A549 (cell line): ENCODE measurements around the gene CCR1. TPM values are rescaled to one million over a fixed set of nuclear protein-coding genes. Genes with fewer than 3 reads are reported as not detected.

Experiments
- ATAC-seq, 2 experiments: fragments of 200-7000 bp in 1 of 2; fragments of >200 bp in 1 of 2; cut with Nextera tagmentation in 1 of 2; cut with Tn5 transposase in 1 of 2; 3 replicates each; pipeline versions ENCODE4 v1.8.0 to v1.9.1; 2018 to 2020; ENCODE audit warnings: mild to moderate bottlenecking in 1 of 2, moderate library complexity in 1 of 2
- CTCF ChIA-PET: fragments of 300-600 bp; sonication (Branson Sonifier 250); formaldehyde crosslinking; extraction: SDS; loops from one replicate; lab custom pipeline; 2021; ENCODE audit warnings: antibody characterized with exemption, inconsistent platforms; lab: Yijun Ruan, JAX
- POLR2A ChIA-PET: fragments of 350-600 bp; formaldehyde crosslinking; extraction: SDS; loops from one replicate; lab custom pipeline; 2021; ENCODE audit warnings: antibody characterized with exemption, inconsistent platforms; lab: Yijun Ruan, JAX
- DNase-seq, 2 experiments: peaks; one replicate each; pipeline versions ENCODE4 v3.0.0 to v3.0.0-alpha.2; 2011 to 2016; ENCODE audit warnings: low read depth in 1 of 2, low spot score in 1 of 2
- FAIRE-seq: peaks from 2 replicates; lab custom pipeline; 2011; peaks lifted over from hg19 to GRCh38; lab: Jason Lieb, UNC
- H3K27ac ChIP-seq, 2 experiments: fragments of >200 bp; sonication (Bioruptor Twin); formaldehyde crosslinking; 3 replicates each; pipeline ENCODE4 v1.5.1; 2016 to 2017
- H3K4me1 ChIP-seq: fragments of >200 bp; sonication (Bioruptor Twin); formaldehyde crosslinking; 3 replicates; pipeline ENCODE4 v1.6.1; 2016
- H3K4me2 ChIP-seq: fragments of >200 bp; sonication (Bioruptor Twin); formaldehyde crosslinking; 3 replicates; pipeline ENCODE4 v1.6.1; 2016
- H3K4me3 ChIP-seq: fragments of >200 bp; sonication (Bioruptor Twin); formaldehyde crosslinking; 3 replicates; pipeline ENCODE4 v1.5.1; 2016
- H3K9me3 ChIP-seq: fragments of >200 bp; sonication (Bioruptor Twin); formaldehyde crosslinking; 3 replicates; pipeline ENCODE4 v1.6.1; 2016
- BHLHE40 ChIP-seq: IDR thresholded peaks from 2 replicates; pipeline ENCODE4 v1.6.1; 2012; ENCODE audit warnings: low read depth, low read length, inconsistent platforms
- CBX8 ChIP-seq: fragments of 200-600 bp; sonication (generic); IDR thresholded peaks from 2 replicates; pipeline ENCODE4 v1.6.1; 2016
- CEBPB ChIP-seq, 2 experiments: fragments of >200 bp in 1 of 2; sonication (Bioruptor Twin) in 1 of 2; formaldehyde crosslinking in 1 of 2; IDR thresholded peaks; 2 replicates each; pipeline ENCODE4 v1.6.1; 2012 to 2016
- CHD2 ChIP-seq: fragments of 150-350 bp; IDR thresholded peaks from 2 replicates; pipeline ENCODE4 v1.6.1; 2014; ENCODE audit warnings: low read length; ENCODE audit not compliant: partially characterized antibody
- EHMT2 ChIP-seq: fragments of 200-600 bp; sonication (generic); IDR thresholded peaks from 2 replicates; pipeline ENCODE4 v1.6.1; 2016; ENCODE audit warnings: antibody characterized with exemption, low read depth, mild to moderate bottlenecking, moderate library complexity
- ESRRA ChIP-seq: fragments of 150-350 bp; IDR thresholded peaks from 2 replicates; pipeline ENCODE4 v1.6.1; 2014; ENCODE audit warnings: mild to moderate bottlenecking, low read length, borderline replicate concordance
- FOXS1 ChIP-seq: fragments of 250-450 bp; sonication (Bioruptor Pico); IDR thresholded peaks from 2 replicates; pipeline ENCODE4 v1.5.0; 2020; ENCODE audit warnings: mild to moderate bottlenecking, moderate library complexity
- GATA3 ChIP-seq: IDR thresholded peaks from 2 replicates; pipeline ENCODE4 v1.6.1; 2012; ENCODE audit warnings: borderline replicate concordance
- HDAC2 ChIP-seq: fragments of 200-600 bp; sonication (generic); IDR thresholded peaks from 2 replicates; pipeline ENCODE4 v1.6.1; 2016
- HES2 ChIP-seq: fragments of >200 bp; sonication (Bioruptor Twin); formaldehyde crosslinking; IDR thresholded peaks from 2 replicates; pipeline ENCODE4 v1.6.1; 2016
- HEYL ChIP-seq: fragments of 250-450 bp; sonication (Bioruptor Pico); IDR thresholded peaks from 2 replicates; pipeline ENCODE4 v1.8.0; 2021; ENCODE audit warnings: mild to moderate bottlenecking, moderate library complexity
- HMGXB4 ChIP-seq: fragments of 250-450 bp; sonication (Bioruptor Pico); IDR thresholded peaks from 2 replicates; pipeline ENCODE4 v1.5.0; 2021; ENCODE audit warnings: mild to moderate bottlenecking, moderate library complexity, borderline replicate concordance
- HOXB13 ChIP-seq: fragments of 250-450 bp; sonication (Bioruptor Pico); IDR thresholded peaks from 2 replicates; pipeline ENCODE4 v1.5.0; 2020; ENCODE audit warnings: low read depth, mild to moderate bottlenecking, moderate library complexity
- HOXB5 ChIP-seq: fragments of 250-450 bp; sonication (Bioruptor Pico); IDR thresholded peaks from 2 replicates; pipeline ENCODE4 v1.5.0; 2020; ENCODE audit warnings: mild to moderate bottlenecking, moderate library complexity
- JUN ChIP-seq, 2 experiments: fragments of >200 bp; sonication (Bioruptor Twin); formaldehyde crosslinking; IDR thresholded peaks; 2 replicates in 1 of 2; 3 replicates in 1 of 2; pipeline ENCODE4 v1.6.1; 2016 to 2017
- MAFK ChIP-seq: fragments of 450-650 bp; IDR thresholded peaks from 2 replicates; pipeline ENCODE4 v1.6.1; 2014; ENCODE audit not compliant: partially characterized antibody
- MAX ChIP-seq: IDR thresholded peaks from 2 replicates; pipeline ENCODE4 v1.6.1; 2012
- MAZ ChIP-seq: fragments of 150-350 bp; IDR thresholded peaks from 2 replicates; pipeline ENCODE4 v1.6.1; 2014; ENCODE audit warnings: antibody characterized with exemption, low read depth, low read length, borderline replicate concordance
- NPAS2 ChIP-seq: fragments of 250-450 bp; sonication (Bioruptor Pico); IDR thresholded peaks from 2 replicates; pipeline ENCODE4 v1.8.0; 2022; ENCODE audit warnings: mild to moderate bottlenecking, moderate library complexity, borderline replicate concordance
- REST ChIP-seq: fragments of 200-600 bp; sonication (generic); IDR thresholded peaks from 2 replicates; pipeline ENCODE4 v1.6.1; 2016; ENCODE audit warnings: antibody characterized with exemption, mild to moderate bottlenecking, moderate library complexity
- RNF2 ChIP-seq: fragments of 200-600 bp; sonication (generic); IDR thresholded peaks from 2 replicates; pipeline ENCODE4 v1.6.1; 2016; ENCODE audit warnings: low read depth, mild to moderate bottlenecking, antibody characterized with exemption, moderate library complexity, borderline replicate concordance
- TP53 ChIP-seq: fragments of 250-450 bp; sonication (Bioruptor Pico); IDR thresholded peaks from 2 replicates; pipeline ENCODE4 v1.5.0; 2021; ENCODE audit warnings: mild to moderate bottlenecking, moderate library complexity
- ZFP36 ChIP-seq: fragments of 450-650 bp; IDR thresholded peaks from 2 replicates; pipeline ENCODE4 v1.6.1; 2014; ENCODE audit warnings: borderline replicate concordance; ENCODE audit not compliant: partially characterized antibody
- WGBS: methylation state at CpG from one replicate; pipeline ENCODE4 v1.1.6; 2017; ENCODE audit errors: missing lambda C conversion rate; 5-methylcytosine and 5-hydroxymethylcytosine counted together
- polyA plus RNA-seq, 4 experiments: library from polyadenylated mRNA; depleted of rRNA in 3 of 4; stranded (reverse); fragments of >200 nt; fragmentation: RNase III in 1 of 4; extraction: RNeasy Plus Mini Kit Qiagen cat#74134 plus additional on column Dnase treatment in 1 of 4; gene quantifications; 2 replicates in 3 of 4; 3 replicates in 1 of 4; pipeline ENCODE4 v1.2.3, GENCODE V29; 2011 to 2017

CCR1 gene
- polyA plus RNA-seq, 2 of the 4 experiments (the other 2 are of a cell fraction) = 0.03 TPM; not detected in 1

- DNase-seq (no peak), FAIRE-seq (no peak), ATAC-seq (no peak)
- ChIA-PET POLR2A (no interaction called here), CTCF (interaction anchor here (1.6 kb wide), 1 partner anchor 18 kb away, joined by 3 read pairs; no protein-coding TSS in a partner anchor)
- WGBS = 28% methylated on average over 5 of the region's 6 CpGs
- H3K9me3 ChIP-seq = no peaks in the 10 kb centered on the region
- TF ChIP-seq CBX8 = no peak
- TF ChIP-seq MAFK = no peak
- no peak for TF ChIP-seq FOXS1 (CRISPR knock-in tag)
- TF ChIP-seq EHMT2 = no peak
- TF ChIP-seq GATA3 = no peak
- TF ChIP-seq BHLHE40 = no peak
- TF ChIP-seq HMGXB4 = no peak
- TF ChIP-seq HOXB13 (CRISPR knock-in tag) = no peak
- no peak for TF ChIP-seq ESRRA
- no peak for TF ChIP-seq NPAS2 (CRISPR knock-in tag)
- no peak for TF ChIP-seq HOXB5 (CRISPR knock-in tag)
- no peak for TF ChIP-seq CHD2
- no peak for TF ChIP-seq TP53
- no peak for TF ChIP-seq MAZ
- TF ChIP-seq HEYL (CRISPR knock-in tag) = no peak
- no peak for TF ChIP-seq HES2
- TF ChIP-seq MAX = no peak
- TF ChIP-seq ZFP36 = no peak
- TF ChIP-seq REST = no peak
- TF ChIP-seq JUN (IDR thresholded peaks at IDR 0.05) = no peak
- H3K4me1 ChIP-seq = no peaks in the 10 kb centered on the region
- no peak overlapping the region for H3K4me2 ChIP-seq
- H3K27ac ChIP-seq = no peak overlapping the region
- H3K4me3 ChIP-seq = no peak overlapping the region
Measured at GRCh38 chr3:46233194-46233593, 25.1 kb upstream of the CCR1 start.

GRCh38 chr3:46231323-46231722 lies 23.2 kb upstream of the CCR1 start:
- H3K4me3 ChIP-seq = no peak overlapping the region
- TF ChIP-seq HDAC2 (no peak), CEBPB (IDR thresholded peaks at IDR 0.05) (no peak), BHLHE40 (no peak), RNF2 (no peak)
- TF ChIP-seq, all 56 proteins: peak for 0
- Histone ChIP-seq H3K4me2 (no peak overlapping the region), H3K4me1 (no peaks in the 10 kb centered on the region), H3K9me3 (no peaks in the 10 kb centered on the region; the same call in 2 of the 3 replicates), H3K27ac (no peak overlapping the region)
- FAIRE-seq (no peak), ATAC-seq (no peak), DNase-seq (no peak)
- ChIA-PET CTCF (no interaction called here), POLR2A (no interaction called here)
- WGBS = 21% methylated on average over 5 of the region's 5 CpGs
